Small intestine (tissue), 7 donors: ENCODE results near the gene IL20RB. TPM values are rescaled to one million over a fixed set of nuclear protein-coding genes. Genes with fewer than 3 reads are reported as not detected.
"Not testable (repeated sequence)": the region's sequence is repeated elsewhere in the genome, so short reads cannot be mapped to it uniquely, and the experiment has no call there.

Source experiments
- DNase-seq, 2 donors: peaks; one replicate each; pipeline versions ENCODE4 v3.0.0 to v3.0.0-alpha.2; 2013
- FAIRE-seq: peaks from 2 replicates; lab custom pipeline; 2012; peaks lifted over from hg19 to GRCh38; lab: Jason Lieb, UNC
- H3K27ac ChIP-seq, 3 donors: one replicate each; pipeline ENCODE4 v1.5.1; 2013; ENCODE audit warnings: low read length in 2 of 3, mild to moderate bottlenecking in 2 of 3, control low read depth in 1 of 3, inconsistent platforms in 1 of 3, low read depth in 1 of 3, moderate library complexity in 1 of 3
- H3K27me3 ChIP-seq, 3 donors: one replicate each; pipeline ENCODE4 v1.6.1; 2013; ENCODE audit warnings: low read length in 3 of 3, inconsistent platforms in 1 of 3; ENCODE audit not compliant: control insufficient read depth in 3 of 3, insufficient read depth in 3 of 3
- H3K36me3 ChIP-seq, 3 donors: one replicate each; pipeline ENCODE4 v1.6.1; 2013; ENCODE audit warnings: low read length in 3 of 3, inconsistent platforms in 1 of 3, low read depth in 1 of 3, mild to moderate bottlenecking in 1 of 3, moderate library complexity in 1 of 3; ENCODE audit not compliant: control insufficient read depth in 3 of 3, insufficient read depth in 2 of 3
- H3K4me1 ChIP-seq, 3 donors: one replicate each; pipeline ENCODE4 v1.6.1; 2013; ENCODE audit warnings: low read length in 2 of 3, inconsistent platforms in 1 of 3, low read depth in 1 of 3, mild to moderate bottlenecking in 1 of 3, moderate library complexity in 1 of 3; ENCODE audit not compliant: control insufficient read depth in 3 of 3, insufficient read depth in 2 of 3
- H3K4me3 ChIP-seq, 3 donors: one replicate each; pipeline ENCODE4 v1.5.1; 2013; ENCODE audit warnings: low read length in 3 of 3, control low read depth in 1 of 3, inconsistent platforms in 1 of 3, low read depth in 1 of 3, mild to moderate bottlenecking in 1 of 3, moderate library complexity in 1 of 3
- H3K9me3 ChIP-seq, 2 donors: one replicate each; pipeline ENCODE4 v1.6.1; 2013; ENCODE audit warnings: low read depth in 1 of 2, low read length in 1 of 2; ENCODE audit not compliant: control insufficient read depth in 2 of 2, insufficient read depth in 1 of 2
- WGBS, 3 donors: extraction: QIAGEN DNeasy Blood & Tissue Kit; methylation state at CpG; one replicate each; pipeline ENCODE4 v1.1.7; 2013; 5-methylcytosine and 5-hydroxymethylcytosine counted together
- polyA plus RNA-seq, 4 donors: library from polyadenylated mRNA; stranded (reverse) in 3 of 4; unstranded in 1 of 4; fragments of 200-250 nt in 3 of 4; fragments of 120-200 nt in 1 of 4; gene quantifications; one replicate each; pipeline versions ENCODE4 v1.2.1 to v1.2.3, GENCODE V29; 2013
- donor health status: healthy with polysubstance abuse.
- donor health status: control.
- donor health status: control.
- donor health status: Bipolar disorder and iron deficiency.
- donor health status: healthy.

The IL20RB gene
- polyA plus RNA-seq, 4 donors = 0.58 to 0.81 (median 0.72) TPM

DNA sequence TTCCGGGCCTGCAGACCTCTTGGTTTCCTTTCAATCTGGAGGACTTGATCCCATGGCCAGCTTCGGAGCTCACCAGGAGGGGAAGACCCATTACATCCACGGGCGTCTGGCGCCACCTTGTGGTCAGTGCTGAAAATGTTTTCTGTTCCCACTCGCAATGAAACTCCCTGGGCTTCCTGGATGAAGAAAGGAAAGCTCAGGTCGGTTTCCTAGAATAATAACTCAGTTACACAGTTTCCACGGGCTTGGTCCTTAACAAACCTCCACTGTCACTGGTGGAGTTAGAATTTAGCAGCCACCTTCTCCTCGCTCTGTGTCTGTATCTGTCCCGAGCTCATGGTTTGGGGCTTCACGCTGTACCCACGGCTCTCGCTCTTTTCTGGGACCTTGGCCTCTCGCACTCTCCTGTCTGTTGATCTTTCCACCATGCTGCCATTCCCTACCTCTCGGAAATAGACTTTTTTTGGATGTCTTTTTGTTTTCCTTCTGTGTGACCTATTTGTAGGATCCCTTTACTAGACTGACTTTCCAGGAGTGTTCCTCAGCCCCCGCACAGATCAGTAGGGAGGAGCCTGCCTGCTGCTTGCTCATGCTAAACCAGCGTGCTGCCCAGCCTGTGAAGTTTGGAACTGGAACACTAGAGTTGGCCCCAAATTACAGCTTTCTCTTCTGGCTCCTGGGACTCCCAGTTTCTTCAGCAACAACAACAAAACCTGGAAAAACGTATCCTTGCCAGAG is 56.3 kb downstream of the IL20RB start:
- DNase-seq = peak; percentile 94 to 95
- FAIRE-seq = no peak

DNA sequence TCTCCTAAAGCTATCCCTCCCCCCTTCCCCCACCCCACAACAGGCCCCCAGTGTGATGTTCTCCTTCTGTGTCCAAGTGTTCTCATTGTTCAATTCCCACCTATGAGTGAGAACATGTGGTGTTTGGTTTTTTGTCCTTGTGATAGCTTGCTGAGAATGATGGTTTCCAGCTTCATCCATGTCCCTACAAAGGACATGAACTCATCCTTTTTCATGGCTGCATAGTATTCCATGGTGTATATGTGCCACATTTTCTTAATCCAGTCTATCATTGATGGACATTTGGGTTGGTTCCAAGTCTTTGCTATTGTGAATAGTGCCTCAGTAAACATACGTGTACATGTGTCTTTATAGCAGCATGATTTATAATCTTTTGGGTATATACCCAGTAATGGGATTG is 59.5 kb downstream of the IL20RB start:
- WGBS, 3 donors = 82 to 93% (median 89%) methylated on average over 1 of the region's 1 CpG
- H3K4me1 ChIP-seq, H3K9me3 ChIP-seq, H3K27ac ChIP-seq, H3K4me3 ChIP-seq, DNase-seq, FAIRE-seq, H3K36me3 ChIP-seq, H3K27me3 ChIP-seq: not testable (repeated sequence)

More for the DNA sequence above, 56.3 kb downstream of the IL20RB start:
- Histone ChIP-seq H3K36me3 (no peaks in the 10 kb centered on the region), H3K4me3 (peak overlapping the region in 2 of 3 donors; percentile 39 to 56), H3K27me3 (no peaks in the 10 kb centered on the region), H3K9me3 (no peaks in the 10 kb centered on the region), H3K4me1 (peaks cover 0 to 3% (median 0%) of the 10 kb centered on the region in 3 donors), H3K27ac (peak overlapping the region in 1 of 3 donors; percentile 21)
- WGBS, 3 donors = 3 to 9% (median 9%) methylated on average over 18 of the region's 18 CpGs

DNA sequence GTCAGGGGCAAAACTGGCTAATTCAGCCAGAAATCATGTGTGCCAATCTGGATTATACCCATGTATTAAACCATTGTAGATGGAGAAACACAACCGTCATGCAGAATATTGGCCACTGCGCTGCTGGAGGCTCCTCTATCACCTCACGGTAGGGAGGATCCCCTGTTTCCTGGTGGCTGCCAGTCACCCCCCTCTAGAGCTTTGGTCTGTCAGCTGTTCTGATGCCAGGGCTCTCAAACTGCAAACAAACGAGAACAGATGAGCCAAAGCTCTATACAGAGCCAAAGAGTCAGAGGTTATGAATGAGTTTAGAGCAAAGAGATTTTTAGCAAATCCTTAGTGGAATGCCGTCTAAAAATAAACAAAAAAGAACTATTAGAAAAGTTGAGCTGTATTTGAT is 62.5 kb downstream of the IL20RB start:
- H3K4me1 ChIP-seq = no peaks in the 10 kb centered on the region
- 59 to 62% (median 62%) methylated on average over 5 of the region's 5 CpGs for WGBS, 3 donors
- FAIRE-seq = no peak
- no peak overlapping the region for H3K27ac ChIP-seq
- no peak overlapping the region for H3K4me3 ChIP-seq
- H3K36me3 ChIP-seq = no peaks in the 10 kb centered on the region
- no peaks in the 10 kb centered on the region for H3K9me3 ChIP-seq
- peaks cover 0 to 3% (median 0%) of the 10 kb centered on the region in 3 donors for H3K27me3 ChIP-seq
- no peak for DNase-seq

DNA sequence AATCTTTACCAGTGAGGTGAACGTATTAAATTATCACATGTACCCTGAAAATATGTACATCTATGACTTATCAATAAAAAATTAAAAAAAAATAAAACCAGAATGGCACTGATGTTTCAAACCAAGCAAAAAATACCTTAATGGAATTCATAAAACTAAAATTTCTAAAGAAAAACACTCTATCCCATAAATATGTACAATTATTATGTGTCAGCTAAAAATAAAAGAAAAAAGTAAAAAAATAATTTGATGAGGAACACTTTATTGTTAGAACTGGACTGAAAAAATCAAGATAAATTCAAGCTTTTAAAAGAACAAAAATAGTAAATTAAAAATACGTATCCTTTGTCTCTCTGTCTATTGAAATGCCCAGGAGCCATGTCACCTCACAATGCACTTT is 63.1 kb downstream of the IL20RB start:
- no peaks in the 10 kb centered on the region for H3K4me1 ChIP-seq
- H3K4me3 ChIP-seq = no peak overlapping the region
- FAIRE-seq (no peak), DNase-seq (no peak)
- H3K27me3 ChIP-seq = peaks cover 0 to 3% (median 0%) of the 10 kb centered on the region in 3 donors
- H3K36me3 ChIP-seq = no peaks in the 10 kb centered on the region
- no peaks in the 10 kb centered on the region for H3K9me3 ChIP-seq
- 82 to 95% (median 89%) methylated on average over 2 of the region's 2 CpGs for WGBS, 3 donors
- H3K27ac ChIP-seq = no peak overlapping the region

DNA sequence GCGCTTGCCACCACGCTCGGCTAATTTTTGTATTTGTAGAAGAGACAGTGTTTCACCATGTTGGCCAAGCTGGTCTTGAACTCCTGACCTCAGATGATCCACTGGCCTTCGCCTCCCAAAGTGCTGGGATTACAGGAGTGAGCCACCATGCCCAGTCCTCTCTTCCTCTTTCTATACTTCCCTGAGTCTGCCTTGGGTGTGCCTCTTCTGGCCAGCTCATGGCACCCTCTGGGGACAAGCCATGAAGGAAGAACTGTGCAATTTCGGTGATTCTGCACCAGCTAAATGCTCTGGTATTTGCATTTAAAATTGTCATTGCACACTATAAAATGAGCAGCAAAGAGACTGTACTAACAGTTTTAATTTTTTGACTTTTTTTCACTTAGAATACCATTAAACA is 66.6 kb downstream of the IL20RB start:
- FAIRE-seq (no peak), DNase-seq (no peak)
- Histone ChIP-seq H3K27me3 (peaks cover 0 to 3% (median 0%) of the 10 kb centered on the region in 3 donors), H3K4me1 (no peaks in the 10 kb centered on the region), H3K27ac (no peak overlapping the region), H3K4me3 (peak overlapping the region in 1 of 3 donors; percentile 2), H3K36me3 (no peaks in the 10 kb centered on the region), H3K9me3 (no peaks in the 10 kb centered on the region)
- 87 to 90% (median 89%) methylated on average over 5 of the region's 5 CpGs for WGBS, 3 donors

DNA sequence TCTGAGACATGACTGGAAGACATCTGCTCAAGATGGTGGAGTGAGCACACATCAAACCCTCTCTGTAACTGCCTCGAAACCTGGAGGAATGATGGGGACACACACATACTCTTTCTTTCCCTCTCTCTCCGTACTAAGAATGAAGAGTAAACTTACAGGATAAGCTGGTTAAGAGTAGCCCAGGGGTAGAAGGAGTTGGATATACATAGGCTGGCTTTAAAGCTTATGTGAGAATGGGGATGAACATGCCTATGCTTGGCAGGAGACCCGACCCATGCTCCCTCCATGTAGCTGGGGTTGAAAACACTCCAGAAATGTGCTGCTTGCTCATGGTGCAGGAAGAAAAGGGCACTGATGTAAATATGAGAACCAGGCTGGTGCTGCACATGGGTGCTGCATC is 68.9 kb downstream of the IL20RB start:
- Histone ChIP-seq H3K27ac (no peak overlapping the region), H3K4me1 (no peaks in the 10 kb centered on the region), H3K4me3 (no peak overlapping the region), H3K27me3 (peaks cover 0 to 9% (median 0%) of the 10 kb centered on the region in 3 donors), H3K9me3 (no peaks in the 10 kb centered on the region), H3K36me3 (no peaks in the 10 kb centered on the region)
- 84 to 92% (median 90%) methylated on average over 3 of the region's 3 CpGs for WGBS, 3 donors
- FAIRE-seq = no peak
- DNase-seq = no peak

DNA sequence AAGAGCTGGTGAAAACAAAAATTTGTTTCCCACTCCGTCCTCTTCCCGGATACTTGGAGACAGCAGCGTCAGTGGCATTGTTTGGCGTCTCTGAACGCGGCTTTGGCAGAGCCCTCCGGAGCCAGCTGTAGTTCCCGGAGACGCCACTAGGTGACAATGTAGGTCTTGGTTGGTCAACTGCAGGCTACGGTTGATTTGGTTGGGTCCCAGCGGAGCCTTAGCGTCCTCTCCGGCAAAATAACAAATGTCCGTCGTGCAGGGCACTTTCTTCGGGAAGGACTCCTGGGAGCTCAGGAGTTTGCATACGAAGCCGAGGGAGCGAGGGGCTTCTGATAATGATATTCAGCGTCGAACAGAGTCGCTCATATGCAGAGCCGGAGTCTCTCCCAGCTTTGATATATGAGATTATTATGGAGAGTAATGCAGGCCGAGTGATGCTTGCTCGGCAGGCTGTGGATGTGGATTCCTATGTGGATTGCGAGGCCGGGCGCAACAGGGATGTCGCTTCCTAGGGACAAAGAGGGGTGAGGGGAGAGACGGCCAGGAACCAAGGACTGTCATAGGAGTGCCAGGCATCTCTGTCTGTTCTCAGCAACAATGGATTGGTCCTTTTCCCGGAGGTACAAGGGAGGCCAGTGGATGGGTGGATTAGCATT is 74.8 kb downstream of the IL20RB start:
- Histone ChIP-seq H3K27ac (no peak overlapping the region), H3K9me3 (no peaks in the 10 kb centered on the region), H3K27me3 (peaks cover 0 to 18% (median 0%) of the 10 kb centered on the region in 3 donors), H3K4me3 (peak overlapping the region in 1 of 3 donors; percentile 20), H3K36me3 (no peaks in the 10 kb centered on the region), H3K4me1 (no peaks in the 10 kb centered on the region)
- FAIRE-seq = no peak
- WGBS, 3 donors = 5 to 8% (median 7%) methylated on average over 31 of the region's 31 CpGs
- peak; percentile 68 to 83 for DNase-seq

DNA sequence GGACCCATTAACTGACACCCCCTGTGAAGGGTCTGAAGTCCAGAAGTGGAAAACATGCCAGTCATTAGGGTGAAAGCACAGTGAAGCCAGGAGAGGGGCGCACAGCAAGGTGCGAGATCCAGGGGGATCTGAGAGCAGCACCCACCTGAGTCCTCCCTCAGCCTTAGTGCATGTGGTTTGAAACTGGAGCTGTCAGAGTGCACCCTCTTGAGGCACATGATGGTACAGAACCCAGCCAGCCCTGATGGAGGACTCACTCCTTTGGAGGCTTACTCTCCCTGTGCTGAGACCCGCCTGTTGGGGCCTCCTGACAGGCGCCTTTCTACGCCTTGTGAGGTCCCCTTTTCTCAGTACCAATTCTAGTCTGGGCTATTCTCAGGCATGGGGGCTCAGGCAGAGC is 77.8 kb downstream of the IL20RB start:
- DNase-seq = no peak

More for the DNA sequence above, 77.8 kb downstream of the IL20RB start:
- Histone ChIP-seq H3K27ac (no peak overlapping the region), H3K4me3 (no peak overlapping the region), H3K27me3 (peaks cover 0 to 18% (median 0%) of the 10 kb centered on the region in 3 donors), H3K4me1 (no peaks in the 10 kb centered on the region), H3K9me3 (no peaks in the 10 kb centered on the region), H3K36me3 (no peaks in the 10 kb centered on the region)
- WGBS, 3 donors = 87 to 92% (median 90%) methylated on average over 5 of the region's 5 CpGs
- no peak for FAIRE-seq
